ENCODE results near the gene NUDT6.

Gene NUDT6

GRCh38 chr4:122928930-122929329 lies 6.5 kb upstream of the NUDT6 start:
- TF ChIP-seq BACH2 (CRISPR knock-in tag; IDR thresholded peaks at IDR 0.05; ENCODE audit: borderline replicate concordance) (no peak), CREB5 (CRISPR knock-in tag; IDR thresholded peaks at IDR 0.05; ENCODE audit: low read depth) (no peak), ZNF8 (CRISPR knock-in tag; IDR thresholded peaks at IDR 0.05) (no peak), GLIS3 (CRISPR knock-in tag; IDR thresholded peaks at IDR 0.05) (no peak), TSHZ2 (CRISPR knock-in tag; IDR thresholded peaks at IDR 0.05) (no peak), ZFP30 (CRISPR knock-in tag; IDR thresholded peaks at IDR 0.05) (no peak), CSDC2 (CRISPR knock-in tag; IDR thresholded peaks at IDR 0.05) (no peak), ZNF565 (CRISPR knock-in tag; conservative IDR thresholded peaks at IDR 0.05; ENCODE audit: low read depth) (no peak), RARB (CRISPR knock-in tag; IDR thresholded peaks at IDR 0.05) (no peak), ESRRG (CRISPR knock-in tag; IDR thresholded peaks at IDR 0.05) (no peak), ZFP3 (CRISPR knock-in tag; IDR thresholded peaks at IDR 0.05) (no peak), SNAI2 (CRISPR knock-in tag; IDR thresholded peaks at IDR 0.05) (no peak), TCF4 (CRISPR knock-in tag; IDR thresholded peaks at IDR 0.05; ENCODE audit: borderline replicate concordance) (no peak), POU6F1 (CRISPR knock-in tag; IDR thresholded peaks at IDR 0.05; ENCODE audit: borderline replicate concordance, low read depth) (no peak), ZC3H10 (CRISPR knock-in tag; IDR thresholded peaks at IDR 0.05) (no peak), ARNTL (CRISPR knock-in tag; IDR thresholded peaks at IDR 0.05; ENCODE audit: borderline replicate concordance, low read depth) (no peak), ISL1 (CRISPR knock-in tag; IDR thresholded peaks at IDR 0.05) (no peak)
- no peak for ATAC-seq

GRCh38 chr4:122922877-122923511 lies 597 bp upstream of the NUDT6 start:
- ATAC-seq = peak; percentile 96
- TF ChIP-seq ISL1 (CRISPR knock-in tag; IDR thresholded peaks at IDR 0.05) = no peak
- no peak for TF ChIP-seq ZNF565 (CRISPR knock-in tag; conservative IDR thresholded peaks at IDR 0.05; ENCODE audit: low read depth)
- no peak for TF ChIP-seq CREB5 (CRISPR knock-in tag; IDR thresholded peaks at IDR 0.05; ENCODE audit: low read depth)
- no peak for TF ChIP-seq SNAI2 (CRISPR knock-in tag; IDR thresholded peaks at IDR 0.05)
- no peak for TF ChIP-seq ZFP30 (CRISPR knock-in tag; IDR thresholded peaks at IDR 0.05)
- TF ChIP-seq ESRRG (CRISPR knock-in tag; IDR thresholded peaks at IDR 0.05) = no peak
- no peak for TF ChIP-seq ARNTL (CRISPR knock-in tag; IDR thresholded peaks at IDR 0.05; ENCODE audit: borderline replicate concordance, low read depth)
- TF ChIP-seq RARB (CRISPR knock-in tag; IDR thresholded peaks at IDR 0.05) = no peak
- TF ChIP-seq PATZ1 (CRISPR knock-in tag; IDR thresholded peaks at IDR 0.05; ENCODE audit: borderline replicate concordance) = no peak
- no peak for TF ChIP-seq TSHZ2 (CRISPR knock-in tag; IDR thresholded peaks at IDR 0.05)
- TF ChIP-seq OSR1 (CRISPR knock-in tag; IDR thresholded peaks at IDR 0.05) = no peak
- TF ChIP-seq BACH2 (CRISPR knock-in tag; IDR thresholded peaks at IDR 0.05; ENCODE audit: borderline replicate concordance) = no peak
- TF ChIP-seq CSDC2 (CRISPR knock-in tag; IDR thresholded peaks at IDR 0.05) = no peak
- TF ChIP-seq ZNF70 (CRISPR knock-in tag; IDR thresholded peaks at IDR 0.05) = no peak
- TF ChIP-seq ZC3H10 (CRISPR knock-in tag; IDR thresholded peaks at IDR 0.05) = no peak

All from SK-N-SH treated with all-trans-retinoic acid at 6 μM for 48 hours (cell line).